HEK293 (cell line): ENCODE results near the gene SLC23A3.
"Not testable (repeated sequence)": the region's sequence is repeated elsewhere in the genome, so short reads cannot be mapped to it uniquely, and the experiment has no call there.

Experiments used
- CTCF ChIA-PET: fragments of 350-600 bp; formaldehyde crosslinking; extraction: SDS; loops from one replicate; lab custom pipeline; 2021; ENCODE audit warnings: antibody characterized with exemption; lab: Yijun Ruan, JAX
- POLR2A ChIA-PET: fragments of 300-600 bp; formaldehyde crosslinking; extraction: SDS; loops from one replicate; lab custom pipeline; 2020; ENCODE audit warnings: antibody characterized with exemption, inconsistent platforms; lab: Yijun Ruan, JAX
- H3K27ac ChIP-seq: fragments of 200-500 bp; sonication (Bioruptor generic); 2 replicates; pipeline ENCODE4 v1.5.1; 2014; ENCODE audit warnings: low read depth, low read length, control low read depth, inconsistent platforms; ENCODE audit errors: extremely low read depth
- H3K36me3 ChIP-seq, 2 experiments: fragments of 200-500 bp in 1 of 2; sonication (Bioruptor generic) in 1 of 2; 1 replicate in 1 of 2; 2 replicates in 1 of 2; pipeline ENCODE4 v1.5.1; 2014 to 2017; ENCODE audit warnings: inconsistent platforms in 2 of 2, low read length in 2 of 2; ENCODE audit not compliant: control insufficient read depth in 2 of 2, insufficient read depth in 1 of 2
- H3K4me1 ChIP-seq: fragments of 200-500 bp; sonication (Bioruptor generic); 2 replicates; pipeline ENCODE4 v1.5.1; 2014; ENCODE audit warnings: mild to moderate bottlenecking, low read length, inconsistent platforms; ENCODE audit not compliant: control insufficient read depth, insufficient read depth
- H3K4me3 ChIP-seq: 2 replicates; pipeline ENCODE4 v1.5.1; 2011; ENCODE audit warnings: low read depth, mild to moderate bottlenecking, control low read depth, low read length, moderate library complexity
- H3K9me3 ChIP-seq: fragments of 200-500 bp; sonication (Bioruptor generic); 2 replicates; pipeline ENCODE4 v1.5.1; 2014; ENCODE audit warnings: low read depth, low read length, inconsistent platforms; ENCODE audit not compliant: control insufficient read depth, insufficient read depth
- OSR2 ChIP-seq: fragments of 450-650 bp; formaldehyde crosslinking; IDR thresholded peaks from 2 replicates; pipeline ENCODE4 v1.5.1; 2016; ENCODE audit warnings: missing biosample characterization, missing genetic modification characterization
- SETDB1 ChIP-seq: IDR thresholded peaks from one replicate; pipeline ENCODE4 v1.6.1; 2017; ENCODE audit warnings: mild to moderate bottlenecking, low read length, moderate library complexity, mixed read lengths; ENCODE audit not compliant: insufficient read length
- SP7 ChIP-seq: fragments of 450-650 bp; formaldehyde crosslinking; IDR thresholded peaks from 2 replicates; pipeline ENCODE4 v1.5.1; 2016; ENCODE audit warnings: missing biosample characterization, missing genetic modification characterization
- ZBTB17 ChIP-seq: fragments of 450-650 bp; formaldehyde crosslinking; IDR thresholded peaks from 2 replicates; pipeline ENCODE4 v1.5.1; 2016; ENCODE audit warnings: missing biosample characterization, missing genetic modification characterization
- ZIC2 ChIP-seq: fragments of 450-650 bp; formaldehyde crosslinking; IDR thresholded peaks from 2 replicates; pipeline ENCODE4 v1.5.1; 2016; ENCODE audit warnings: missing biosample characterization, missing genetic modification characterization
- ZNF114 ChIP-seq: fragments of 450-650 bp; formaldehyde crosslinking; IDR thresholded peaks from 2 replicates; pipeline ENCODE4 v1.5.0; 2017; ENCODE audit warnings: missing biosample characterization, missing genetic modification characterization
- ZNF2 ChIP-seq: fragments of 450-650 bp; formaldehyde crosslinking; IDR thresholded peaks from 2 replicates; pipeline ENCODE4 v1.5.1; 2016; ENCODE audit warnings: missing biosample characterization, missing genetic modification characterization
- ZNF423 ChIP-seq: fragments of 450-650 bp; formaldehyde crosslinking; IDR thresholded peaks from 2 replicates; pipeline ENCODE4 v1.5.1; 2016; ENCODE audit warnings: missing biosample characterization, missing genetic modification characterization
- ZNF501 ChIP-seq: fragments of 450-650 bp; formaldehyde crosslinking; IDR thresholded peaks from 2 replicates; pipeline ENCODE4 v1.5.1; 2016; ENCODE audit warnings: missing biosample characterization, missing genetic modification characterization
- ZNF600 ChIP-seq: fragments of 450-650 bp; formaldehyde crosslinking; IDR thresholded peaks from 2 replicates; pipeline ENCODE4 v1.5.1; 2016; ENCODE audit warnings: missing biosample characterization, missing genetic modification characterization
- ZNF629 ChIP-seq: fragments of 450-650 bp; formaldehyde crosslinking; IDR thresholded peaks from 2 replicates; pipeline ENCODE4 v1.5.1; 2017; ENCODE audit warnings: missing biosample characterization, missing genetic modification characterization
- ZNF776 ChIP-seq: fragments of 450-650 bp; formaldehyde crosslinking; IDR thresholded peaks from 2 replicates; pipeline ENCODE4 v1.5.0; 2017; ENCODE audit warnings: missing biosample characterization, missing genetic modification characterization, borderline replicate concordance
- ZNF843 ChIP-seq: fragments of 450-650 bp; formaldehyde crosslinking; IDR thresholded peaks from 2 replicates; pipeline ENCODE4 v1.5.1; 2016; ENCODE audit warnings: missing biosample characterization, missing genetic modification characterization
- TF ChIP-seq, protein P1 (sequence below): fragments of 450-650 bp; formaldehyde crosslinking; IDR thresholded peaks from 2 replicates; pipeline ENCODE4 v1.5.1; 2016; ENCODE audit warnings: missing biosample characterization, missing genetic modification characterization
- TF ChIP-seq, protein P2 (sequence below): fragments of 450-650 bp; formaldehyde crosslinking; conservative IDR thresholded peaks from 2 replicates; pipeline ENCODE4 v1.5.1; 2016; ENCODE audit warnings: low read depth, missing biosample characterization, missing genetic modification characterization
- TF ChIP-seq, protein P3 (sequence below): fragments of 450-650 bp; formaldehyde crosslinking; IDR thresholded peaks from 2 replicates; pipeline ENCODE4 v1.5.1; 2016; ENCODE audit warnings: missing biosample characterization, missing genetic modification characterization

Gene SLC23A3

DNA sequence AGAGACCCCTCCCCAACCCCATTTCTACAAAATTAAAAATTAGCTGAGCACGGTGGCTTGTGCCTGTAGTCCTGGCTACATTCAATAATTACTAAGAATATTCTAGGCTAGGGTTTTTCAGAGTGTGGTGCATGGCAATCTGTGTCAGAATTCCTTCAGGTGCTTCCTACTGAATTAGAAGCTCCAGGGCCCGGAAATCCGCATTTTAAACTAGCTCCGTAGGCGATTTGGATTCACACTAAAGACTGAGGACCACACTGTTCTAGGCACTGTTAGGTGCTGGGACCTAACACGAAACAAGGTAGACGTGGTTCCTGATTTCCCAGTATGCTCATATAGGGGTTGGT, 36.1 kb upstream of the SLC23A3 start (continued):
- TF ChIP-seq, protein P1, sequence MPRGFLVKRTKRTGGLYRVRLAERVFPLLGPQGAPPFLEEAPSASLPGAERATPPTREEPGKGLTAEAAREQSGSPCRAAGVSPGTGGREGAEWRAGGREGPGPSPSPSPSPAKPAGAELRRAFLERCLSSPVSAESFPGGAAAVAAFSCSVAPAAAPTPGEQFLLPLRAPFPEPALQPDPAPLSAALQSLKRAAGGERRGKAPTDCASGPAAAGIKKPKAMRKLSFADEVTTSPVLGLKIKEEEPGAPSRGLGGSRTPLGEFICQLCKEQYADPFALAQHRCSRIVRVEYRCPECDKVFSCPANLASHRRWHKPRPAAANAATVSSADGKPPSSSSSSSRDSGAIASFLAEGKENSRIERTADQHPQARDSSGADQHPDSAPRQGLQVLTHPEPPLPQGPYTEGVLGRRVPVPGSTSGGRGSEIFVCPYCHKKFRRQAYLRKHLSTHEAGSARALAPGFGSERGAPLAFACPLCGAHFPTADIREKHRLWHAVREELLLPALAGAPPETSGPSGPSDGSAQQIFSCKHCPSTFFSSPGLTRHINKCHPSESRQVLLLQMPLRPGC (tag by site-specific recombination): no peak

DNA sequence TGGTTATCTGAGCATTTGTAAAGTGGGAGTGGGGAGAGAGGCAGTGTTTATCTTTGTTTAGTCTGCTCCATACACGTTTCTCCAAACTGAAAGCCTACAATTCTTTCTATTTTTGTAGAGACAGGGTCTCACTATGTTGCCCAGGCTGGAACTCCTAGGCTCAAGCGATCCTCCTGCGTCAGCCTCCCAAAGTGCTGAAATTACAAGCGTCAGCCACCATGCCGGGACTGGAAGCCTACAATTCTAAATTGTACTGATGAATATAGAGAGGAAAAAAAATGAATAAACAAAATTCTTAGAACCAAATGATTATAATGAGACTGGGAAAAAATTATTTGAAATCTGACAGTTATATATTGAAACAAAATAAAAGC, 35.3 kb upstream of the SLC23A3 start:
- H3K36me3 ChIP-seq: peaks cover 0 to 28% of the 10 kb centered on the region in 2 experiments; a peak in 1 of 3 replicates
- no peak overlapping the region for H3K4me3 ChIP-seq
- TF ChIP-seq ZNF114 (tag by site-specific recombination) (no peak), ZBTB17 (no peak)
- TF ChIP-seq, all 188 proteins: peak for 0
- ChIA-PET CTCF (no interaction called here), POLR2A (interaction anchor here (2.1 to 2.4 kb wide), 2 partner anchors 24 to 25 kb away, joined by 11 to 14 read pairs; partner anchors contain the start of genes ANKZF1 and ATG9A)
- Histone ChIP-seq H3K27ac (no peak overlapping the region), H3K4me1 (peaks cover 8% of the 10 kb centered on the region), H3K9me3 (no peaks in the 10 kb centered on the region)

DNA sequence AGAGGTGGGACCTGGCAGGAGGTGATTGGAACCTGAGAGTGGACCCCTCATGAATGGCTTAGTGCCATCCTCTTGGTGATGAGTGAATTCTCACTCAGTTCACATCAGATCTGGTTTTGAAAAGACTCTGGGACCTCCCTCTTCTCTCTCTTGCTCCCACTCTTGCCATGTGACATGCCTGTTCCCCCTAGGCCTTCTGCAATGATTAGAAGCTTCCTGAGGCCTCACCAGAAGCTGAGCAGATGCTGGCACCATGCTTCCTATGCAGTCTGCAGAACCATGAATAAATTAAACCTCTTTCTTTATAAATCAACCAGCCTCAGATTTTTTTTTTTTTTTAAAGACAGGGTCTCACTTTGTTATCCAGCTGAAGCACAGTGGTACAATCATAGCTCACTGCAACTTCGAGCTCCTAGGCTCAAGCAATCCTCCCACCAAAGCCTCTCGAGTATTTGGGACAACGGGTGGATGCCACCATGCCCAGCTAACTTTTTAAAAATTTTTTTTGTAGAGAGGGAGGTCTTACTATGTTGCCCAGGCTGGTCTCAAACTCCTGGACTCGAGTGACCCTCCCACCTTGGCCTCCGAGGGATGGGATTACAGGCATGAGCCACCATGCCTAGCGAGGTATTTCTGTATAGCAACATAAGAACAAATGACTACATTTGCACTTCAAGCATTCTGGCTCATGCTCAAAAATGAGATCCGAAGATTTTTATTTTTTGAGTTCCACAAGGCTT, 34.8 kb upstream of the SLC23A3 start:
- H3K4me1 ChIP-seq: peaks cover 8% of the 10 kb centered on the region
- H3K27ac ChIP-seq: no peak overlapping the region
- POLR2A ChIA-PET: no interaction called here
- TF ChIP-seq, protein P2, sequence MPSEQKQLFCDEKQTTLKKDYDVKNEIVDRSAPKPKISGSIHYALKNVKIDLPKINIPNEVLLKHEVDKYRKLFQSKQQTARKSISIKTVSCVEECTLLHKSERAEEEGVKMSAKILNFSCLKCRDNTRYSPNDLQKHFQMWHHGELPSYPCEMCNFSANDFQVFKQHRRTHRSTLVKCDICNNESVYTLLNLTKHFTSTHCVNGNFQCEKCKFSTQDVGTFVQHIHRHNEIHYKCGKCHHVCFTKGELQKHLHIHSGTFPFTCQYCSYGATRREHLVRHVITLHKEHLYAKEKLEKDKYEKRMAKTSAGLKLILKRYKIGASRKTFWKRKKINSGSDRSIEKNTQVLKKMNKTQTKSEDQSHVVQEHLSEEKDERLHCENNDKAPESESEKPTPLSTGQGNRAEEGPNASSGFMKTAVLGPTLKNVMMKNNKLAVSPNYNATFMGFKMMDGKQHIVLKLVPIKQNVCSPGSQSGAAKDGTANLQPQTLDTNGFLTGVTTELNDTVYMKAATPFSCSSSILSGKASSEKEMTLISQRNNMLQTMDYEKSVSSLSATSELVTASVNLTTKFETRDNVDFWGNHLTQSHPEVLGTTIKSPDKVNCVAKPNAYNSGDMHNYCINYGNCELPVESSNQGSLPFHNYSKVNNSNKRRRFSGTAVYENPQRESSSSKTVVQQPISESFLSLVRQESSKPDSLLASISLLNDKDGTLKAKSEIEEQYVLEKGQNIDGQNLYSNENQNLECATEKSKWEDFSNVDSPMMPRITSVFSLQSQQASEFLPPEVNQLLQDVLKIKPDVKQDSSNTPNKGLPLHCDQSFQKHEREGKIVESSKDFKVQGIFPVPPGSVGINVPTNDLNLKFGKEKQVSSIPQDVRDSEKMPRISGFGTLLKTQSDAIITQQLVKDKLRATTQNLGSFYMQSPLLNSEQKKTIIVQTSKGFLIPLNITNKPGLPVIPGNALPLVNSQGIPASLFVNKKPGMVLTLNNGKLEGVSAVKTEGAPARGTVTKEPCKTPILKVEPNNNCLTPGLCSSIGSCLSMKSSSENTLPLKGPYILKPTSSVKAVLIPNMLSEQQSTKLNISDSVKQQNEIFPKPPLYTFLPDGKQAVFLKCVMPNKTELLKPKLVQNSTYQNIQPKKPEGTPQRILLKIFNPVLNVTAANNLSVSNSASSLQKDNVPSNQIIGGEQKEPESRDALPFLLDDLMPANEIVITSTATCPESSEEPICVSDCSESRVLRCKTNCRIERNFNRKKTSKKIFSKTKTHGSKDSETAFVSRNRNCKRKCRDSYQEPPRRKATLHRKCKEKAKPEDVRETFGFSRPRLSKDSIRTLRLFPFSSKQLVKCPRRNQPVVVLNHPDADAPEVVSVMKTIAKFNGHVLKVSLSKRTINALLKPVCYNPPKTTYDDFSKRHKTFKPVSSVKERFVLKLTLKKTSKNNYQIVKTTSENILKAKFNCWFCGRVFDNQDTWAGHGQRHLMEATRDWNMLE (tag by site-specific recombination): no peak
- TF ChIP-seq ZNF776 (tag by site-specific recombination) (0 out of 2 replicates have a peak, but pooled peaks have one; percentile 51), SETDB1 (peak; percentile 17)
- H3K36me3 ChIP-seq: peaks cover 0 to 23% of the 10 kb centered on the region in 2 experiments; a peak in 1 of 3 replicates
- H3K9me3 ChIP-seq: no peaks in the 10 kb centered on the region
- H3K4me3 ChIP-seq: no peak overlapping the region
- CTCF ChIA-PET: no interaction called here

DNA sequence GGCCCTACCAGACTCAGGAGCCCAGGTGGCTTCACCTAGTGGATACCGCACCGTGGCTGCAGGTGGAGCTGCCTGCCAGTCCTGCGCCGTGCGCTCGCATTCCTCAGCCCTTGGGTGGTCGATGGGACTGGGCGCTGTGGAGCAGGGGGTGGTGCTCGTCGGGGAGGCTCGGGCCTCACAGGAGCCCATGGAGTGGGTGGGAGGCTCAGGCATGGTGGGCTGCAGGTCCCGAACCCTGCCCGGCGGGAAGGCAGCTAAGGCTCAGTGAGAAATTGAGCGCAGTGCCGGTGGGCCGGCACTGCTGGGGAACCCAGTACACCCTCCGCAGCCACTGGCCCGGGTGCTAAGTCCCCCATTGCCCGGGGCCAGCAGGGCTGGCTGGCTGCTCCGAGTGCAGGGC, 31.5 kb upstream of the SLC23A3 start:
- POLR2A ChIA-PET, H3K36me3 ChIP-seq, CTCF ChIA-PET, H3K4me1 ChIP-seq, H3K27ac ChIP-seq, H3K9me3 ChIP-seq, H3K4me3 ChIP-seq: not testable (repeated sequence)

DNA sequence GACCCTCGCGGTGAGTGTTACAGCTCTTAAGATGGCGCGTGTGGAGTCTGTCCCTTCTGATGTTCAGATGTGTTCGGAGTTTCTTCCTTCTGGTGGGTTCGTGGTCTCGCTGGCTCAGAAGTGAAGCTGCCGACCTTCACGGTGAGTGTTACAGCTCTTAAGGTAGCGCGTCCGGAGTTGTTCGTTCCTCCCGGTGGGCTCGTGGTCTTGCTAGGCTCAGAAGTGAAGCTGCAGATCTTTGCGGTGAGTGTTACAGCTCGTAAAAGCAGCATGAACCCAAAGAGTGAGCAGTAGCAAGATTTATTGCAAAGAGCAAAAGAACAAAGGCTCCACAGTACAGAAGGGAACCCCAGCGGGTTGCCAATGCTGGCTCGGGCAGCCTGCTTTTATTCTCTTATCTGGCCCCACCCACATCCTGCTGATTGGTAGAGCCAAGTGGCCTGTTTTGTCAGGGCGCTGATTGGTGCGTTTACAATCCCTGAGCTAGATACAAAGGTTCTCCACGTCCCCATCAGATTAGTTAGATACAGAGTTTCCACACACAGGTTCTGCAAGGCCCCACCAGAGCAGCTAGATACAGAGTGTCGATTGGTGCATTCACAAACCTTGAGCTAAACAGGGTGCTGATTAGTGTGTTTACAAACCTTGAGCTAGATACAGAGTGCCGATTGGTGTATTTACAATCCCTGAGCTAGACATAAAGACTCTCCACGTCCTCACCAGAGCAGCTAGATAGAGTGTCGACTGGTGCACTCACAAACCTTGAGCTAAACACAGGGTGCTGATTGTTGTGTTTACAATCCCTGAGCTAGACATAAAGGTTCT, 30.9 kb upstream of the SLC23A3 start:
- H3K36me3 ChIP-seq, CTCF ChIA-PET, H3K9me3 ChIP-seq, H3K27ac ChIP-seq, H3K4me1 ChIP-seq, H3K4me3 ChIP-seq: not testable (repeated sequence)
- POLR2A ChIA-PET: interaction anchor here (1.3 kb wide), 1 partner anchor 24 kb away, joined by 4 read pairs; the partner anchor contains the start of gene CNPPD1
- TF ChIP-seq ZNF423 (tag by site-specific recombination): peak; percentile 27; the same call in 1 of the 2 replicates
- TF ChIP-seq ZNF843 (tag by site-specific recombination): 0 out of 2 replicates have a peak, but pooled peaks have one; percentile 44
- TF ChIP-seq ZNF2 (tag by site-specific recombination): peak; percentile 50; the same call in 1 of the 2 replicates
- TF ChIP-seq ZNF501 (tag by site-specific recombination): peak; percentile 81; the same call in 1 of the 2 replicates
- TF ChIP-seq ZNF629 (tag by site-specific recombination): peak; percentile 36
- TF ChIP-seq SP7 (tag by site-specific recombination): peak; percentile 53
- peak; percentile 71 for TF ChIP-seq ZIC2 (tag by site-specific recombination)
- TF ChIP-seq OSR2 (tag by site-specific recombination): peak; percentile 79
- TF ChIP-seq, protein P3, sequence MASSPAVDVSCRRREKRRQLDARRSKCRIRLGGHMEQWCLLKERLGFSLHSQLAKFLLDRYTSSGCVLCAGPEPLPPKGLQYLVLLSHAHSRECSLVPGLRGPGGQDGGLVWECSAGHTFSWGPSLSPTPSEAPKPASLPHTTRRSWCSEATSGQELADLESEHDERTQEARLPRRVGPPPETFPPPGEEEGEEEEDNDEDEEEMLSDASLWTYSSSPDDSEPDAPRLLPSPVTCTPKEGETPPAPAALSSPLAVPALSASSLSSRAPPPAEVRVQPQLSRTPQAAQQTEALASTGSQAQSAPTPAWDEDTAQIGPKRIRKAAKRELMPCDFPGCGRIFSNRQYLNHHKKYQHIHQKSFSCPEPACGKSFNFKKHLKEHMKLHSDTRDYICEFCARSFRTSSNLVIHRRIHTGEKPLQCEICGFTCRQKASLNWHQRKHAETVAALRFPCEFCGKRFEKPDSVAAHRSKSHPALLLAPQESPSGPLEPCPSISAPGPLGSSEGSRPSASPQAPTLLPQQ (tag by site-specific recombination): 0 out of 2 replicates have a peak, but pooled peaks have one; percentile 19
- TF ChIP-seq ZNF600: peak; percentile 25; the same call in 1 of the 2 replicates
